HG03439 (cell line): ENCODE results near the gene SMC1B.
"Not testable (repeated sequence)": the region's sequence is repeated elsewhere in the genome, so short reads cannot be mapped to it uniquely, and the experiment has no call there.

Experiments used
- ATAC-seq: cut with Tn5 transposase; IDR thresholded peaks from one replicate; pipeline ENCODE4 v1.9.1; 2021; ENCODE audit warnings: mild to moderate bottlenecking, moderate library complexity; ENCODE audit not compliant: unreplicated experiment

Gene SMC1B

GRCh38 chr22:45306139-45306538 is 107.3 kb downstream of the SMC1B start:
- no peak for ATAC-seq

GRCh38 chr22:45305456-45306075 is 107.8 kb downstream of the SMC1B start:
- no peak for ATAC-seq

- ATAC-seq = no peak
Measured at GRCh38 chr22:45304971-45305370, 108.4 kb downstream of the SMC1B start.

- no peak for ATAC-seq
Measured at GRCh38 chr22:45303181-45303580, 110.2 kb downstream of the SMC1B start.

- no peak for ATAC-seq
Measured at GRCh38 chr22:45302751-45303150, 110.6 kb downstream of the SMC1B start.

GRCh38 chr22:45298934-45299505 is 114.4 kb downstream of the SMC1B start:
- ATAC-seq = no peak

- ATAC-seq = no peak
Measured at GRCh38 chr22:45296628-45297297, 116.6 kb downstream of the SMC1B start.

GRCh38 chr22:45295492-45295891 is 117.9 kb downstream of the SMC1B start:
- no peak for ATAC-seq

- ATAC-seq = not testable (repeated sequence)
Measured at GRCh38 chr22:45295004-45295403, 118.4 kb downstream of the SMC1B start.
